GM18951 (cell line): ENCODE results near the gene ISCA1.

ENCODE experiments used
- POLR2A ChIP-seq: IDR thresholded peaks from 4 replicates; pipeline ENCODE4 v1.6.1; 2011; ENCODE audit warnings: mild to moderate bottlenecking; ENCODE audit not compliant: insufficient read length, insufficient read depth; ENCODE audit errors: extremely low read depth
- in situ Hi-C: fragments of 300-500 bp; cut with MboI; formaldehyde crosslinking; loops from one replicate; pipeline ENCODE4 v1.12.0; 2022; ENCODE audit warnings: low sequenced_read_pairs, mixed read lengths, inconsistent platforms; ENCODE audit not compliant: unreplicated experiment

ISCA1 gene

GRCh38 chr9:86238861-86239770, 43.2 kb downstream of the ISCA1 start:
- TF ChIP-seq POLR2A, result no peak
- in situ Hi-C loops, result no loop called here

GRCh38 chr9:86230858-86231257, 51.5 kb downstream of the ISCA1 start:
- TF ChIP-seq POLR2A, result no peak
- in situ Hi-C loops, result no loop called here

GRCh38 chr9:86222667-86223066, 59.7 kb downstream of the ISCA1 start:
- in situ Hi-C loops, result no loop called here
- no peak for TF ChIP-seq POLR2A

GRCh38 chr9:86219606-86220005, 62.7 kb downstream of the ISCA1 start:
- no peak for TF ChIP-seq POLR2A

GRCh38 chr9:86217076-86217755, 65.1 kb downstream of the ISCA1 start:
- TF ChIP-seq POLR2A, result no peak
- in situ Hi-C loops, result no loop called here

More at GRCh38 chr9:86219606-86220005, 62.7 kb downstream of the ISCA1 start:
- in situ Hi-C loops, result no loop called here
